WERI-Rb-1 (cell line): ENCODE measurements around the gene JSRP1.

Source experiments
- DNase-seq: peaks from one replicate; pipeline ENCODE4 v3.0.0-alpha.2; 2020
- H3K27ac ChIP-seq: fragments of 250-450 bp; sonication (Bioruptor Pico); 2 replicates; pipeline ENCODE4 v1.5.1; 2020; ENCODE audit warnings: mild to moderate bottlenecking, moderate library complexity
- H3K27me3 ChIP-seq: fragments of 250-450 bp; sonication (Bioruptor Pico); 2 replicates; pipeline ENCODE4 v1.5.1; 2021; ENCODE audit warnings: mild to moderate bottlenecking, low read depth, moderate library complexity; ENCODE audit not compliant: insufficient read depth, severe bottlenecking
- H3K36me3 ChIP-seq: fragments of 250-450 bp; sonication (Bioruptor Pico); 2 replicates; pipeline ENCODE4 v1.5.1; 2020; ENCODE audit warnings: mild to moderate bottlenecking, moderate library complexity
- H3K4me3 ChIP-seq: 2 replicates; pipeline ENCODE4 v1.5.1; 2011; ENCODE audit warnings: low read depth, mild to moderate bottlenecking, control low read depth, low read length
- H3K9me3 ChIP-seq: fragments of 250-450 bp; sonication (Bioruptor Pico); 2 replicates; pipeline ENCODE4 v1.5.1; 2021; ENCODE audit warnings: mild to moderate bottlenecking, moderate library complexity; ENCODE audit not compliant: severe bottlenecking
- CTCF ChIP-seq: IDR thresholded peaks from 2 replicates; pipeline ENCODE4 v1.5.1; 2011; ENCODE audit warnings: low read depth, mild to moderate bottlenecking, control low read depth, inconsistent platforms, low read length

The JSRP1 gene

GRCh38 chr19:2209408-2209807 lies 46.8 kb downstream of the JSRP1 start:
- Histone ChIP-seq H3K36me3 (peaks cover 79% of the 10 kb centered on the region), H3K4me3 (no peak overlapping the region), H3K9me3 (no peaks in the 10 kb centered on the region), H3K27me3 (no peaks in the 10 kb centered on the region), H3K27ac (no peak overlapping the region)
- TF ChIP-seq CTCF = no peak
- no peak for DNase-seq

- DNase-seq = no peak
- no peak for TF ChIP-seq CTCF
- Histone ChIP-seq H3K4me3 (no peak overlapping the region), H3K36me3 (peaks cover 78% of the 10 kb centered on the region), H3K27me3 (no peaks in the 10 kb centered on the region), H3K27ac (no peak overlapping the region), H3K9me3 (no peaks in the 10 kb centered on the region)
Observed at GRCh38 chr19:2208975-2209374, 47.2 kb downstream of the JSRP1 start.

GRCh38 chr19:2207991-2208860 lies 48.0 kb downstream of the JSRP1 start:
- Histone ChIP-seq H3K27ac (no peak overlapping the region), H3K36me3 (peaks cover 74% of the 10 kb centered on the region), H3K4me3 (no peak overlapping the region), H3K27me3 (no peaks in the 10 kb centered on the region), H3K9me3 (no peaks in the 10 kb centered on the region)
- peak; percentile 77 for DNase-seq
- peak; percentile 52 for TF ChIP-seq CTCF

GRCh38 chr19:2207008-2207407 lies 49.2 kb downstream of the JSRP1 start:
- Histone ChIP-seq H3K36me3 (peaks cover 63% of the 10 kb centered on the region), H3K4me3 (no peak overlapping the region), H3K27me3 (no peaks in the 10 kb centered on the region), H3K27ac (no peak overlapping the region), H3K9me3 (no peaks in the 10 kb centered on the region)
- DNase-seq = no peak
- no peak for TF ChIP-seq CTCF

GRCh38 chr19:2202366-2202765 lies 53.9 kb downstream of the JSRP1 start:
- H3K27ac ChIP-seq = no peak overlapping the region
- TF ChIP-seq CTCF = no peak
- peaks cover 27% of the 10 kb centered on the region for H3K36me3 ChIP-seq
- no peaks in the 10 kb centered on the region for H3K27me3 ChIP-seq
- no peaks in the 10 kb centered on the region for H3K9me3 ChIP-seq
- DNase-seq = no peak
- H3K4me3 ChIP-seq = no peak overlapping the region
